BLaER1 (cell line): Measurements from ENCODE around the gene DMKN.

Source experiments
- H3K27ac ChIP-seq: shearing (Covaris generic); formaldehyde crosslinking; 2 replicates; pipeline ENCODE4 v1.8.1; 2022
- H3K27me3 ChIP-seq: shearing (Covaris generic); formaldehyde crosslinking; 2 replicates; pipeline ENCODE4 v1.8.1; 2022
- H3K36me3 ChIP-seq: shearing (Covaris generic); formaldehyde crosslinking; 2 replicates; pipeline ENCODE4 v1.8.1; 2022
- H3K4me1 ChIP-seq: shearing (Covaris generic); formaldehyde crosslinking; 2 replicates; pipeline ENCODE4 v1.8.1; 2022
- H3K4me2 ChIP-seq: shearing (Covaris generic); formaldehyde crosslinking; 2 replicates; pipeline ENCODE4 v1.8.1; 2022
- H3K4me3 ChIP-seq: shearing (Covaris generic); formaldehyde crosslinking; 2 replicates; pipeline ENCODE4 v1.8.1; 2022
- H3K9ac ChIP-seq: shearing (Covaris generic); formaldehyde crosslinking; 2 replicates; pipeline ENCODE4 v1.8.1; 2022
- H3K9me3 ChIP-seq: shearing (Covaris generic); formaldehyde crosslinking; 2 replicates; pipeline ENCODE4 v1.8.1; 2022
- H4K20me1 ChIP-seq: shearing (Covaris generic); formaldehyde crosslinking; 2 replicates; pipeline ENCODE4 v1.8.1; 2022
- Cebpa-rat ChIP-seq: shearing (Covaris generic); IDR thresholded peaks from 2 replicates; pipeline ENCODE4 v1.8.1; 2022

DMKN gene

GRCh38 chr19:35502751-35503150 lies 10.7 kb downstream of the DMKN start:
- H3K9me3 ChIP-seq, result no peaks in the 10 kb centered on the region
- H3K4me2 ChIP-seq, result peak overlapping the region; percentile 82
- no peaks in the 10 kb centered on the region for H4K20me1 ChIP-seq
- peaks cover 30% of the 10 kb centered on the region for H3K4me1 ChIP-seq
- H3K36me3 ChIP-seq, result no peaks in the 10 kb centered on the region
- H3K4me3 ChIP-seq, result no peak overlapping the region
- H3K27ac ChIP-seq, result no peak overlapping the region
- TF ChIP-seq Cebpa-rat, result no peak
- peaks cover 23% of the 10 kb centered on the region for H3K27me3 ChIP-seq
- no peak overlapping the region for H3K9ac ChIP-seq

GRCh38 chr19:35501684-35502083 lies 11.8 kb downstream of the DMKN start:
- Histone ChIP-seq H3K4me1 (peaks cover 30% of the 10 kb centered on the region), H3K27me3 (peaks cover 12% of the 10 kb centered on the region), H3K9ac (no peak overlapping the region), H3K4me2 (peak overlapping the region; percentile 82), H3K36me3 (no peaks in the 10 kb centered on the region), H3K4me3 (no peak overlapping the region), H4K20me1 (no peaks in the 10 kb centered on the region), H3K9me3 (no peaks in the 10 kb centered on the region), H3K27ac (peak overlapping the region; percentile 49; the same call in 1 of the 2 replicates)
- TF ChIP-seq Cebpa-rat, result no peak

- Histone ChIP-seq H3K9me3 (no peaks in the 10 kb centered on the region), H3K4me1 (peaks cover 34% of the 10 kb centered on the region), H3K4me2 (peak overlapping the region; percentile 82), H4K20me1 (no peaks in the 10 kb centered on the region), H3K9ac (no peak overlapping the region), H3K36me3 (no peaks in the 10 kb centered on the region), H3K27ac (no peak overlapping the region), H3K27me3 (peaks cover 3% of the 10 kb centered on the region; the same call in 1 of the 2 replicates), H3K4me3 (no peak overlapping the region)
- TF ChIP-seq Cebpa-rat, result no peak
These were observed 12.8 kb downstream of the DMKN start for GRCh38 chr19:35500611-35501010.

GRCh38 chr19:35498984-35499527 lies 14.4 kb downstream of the DMKN start:
- no peaks in the 10 kb centered on the region for H3K36me3 ChIP-seq
- H4K20me1 ChIP-seq, result no peaks in the 10 kb centered on the region
- no peaks in the 10 kb centered on the region for H3K9me3 ChIP-seq
- no peak overlapping the region for H3K9ac ChIP-seq
- no peak overlapping the region for H3K4me2 ChIP-seq
- no peak for TF ChIP-seq Cebpa-rat
- no peak overlapping the region for H3K27ac ChIP-seq
- peaks cover 44% of the 10 kb centered on the region for H3K4me1 ChIP-seq
- no peak overlapping the region for H3K4me3 ChIP-seq
- no peaks in the 10 kb centered on the region for H3K27me3 ChIP-seq

GRCh38 chr19:35498220-35498619 lies 15.2 kb downstream of the DMKN start:
- no peaks in the 10 kb centered on the region for H4K20me1 ChIP-seq
- H3K4me3 ChIP-seq, result no peak overlapping the region
- H3K27me3 ChIP-seq, result no peaks in the 10 kb centered on the region
- no peaks in the 10 kb centered on the region for H3K36me3 ChIP-seq
- H3K4me1 ChIP-seq, result peaks cover 52% of the 10 kb centered on the region
- H3K9me3 ChIP-seq, result no peaks in the 10 kb centered on the region
- H3K27ac ChIP-seq, result no peak overlapping the region
- no peak for TF ChIP-seq Cebpa-rat
- no peak overlapping the region for H3K4me2 ChIP-seq
- H3K9ac ChIP-seq, result no peak overlapping the region

GRCh38 chr19:35497406-35497805 lies 16.0 kb downstream of the DMKN start:
- Histone ChIP-seq H3K36me3 (no peaks in the 10 kb centered on the region), H3K27me3 (no peaks in the 10 kb centered on the region), H3K4me1 (peaks cover 52% of the 10 kb centered on the region), H3K27ac (no peak overlapping the region), H3K9me3 (no peaks in the 10 kb centered on the region), H4K20me1 (no peaks in the 10 kb centered on the region), H3K4me2 (no peak overlapping the region), H3K4me3 (no peak overlapping the region), H3K9ac (no peak overlapping the region)
- no peak for TF ChIP-seq Cebpa-rat

GRCh38 chr19:35495107-35496064 lies 18.1 kb downstream of the DMKN start:
- Histone ChIP-seq H3K27ac (peak overlapping the region; percentile 16; the same call in 1 of the 2 replicates), H3K9ac (no peak overlapping the region; the same call in 1 of the 2 replicates), H3K9me3 (no peaks in the 10 kb centered on the region), H3K4me3 (no peak overlapping the region), H3K4me1 (peaks cover 32% of the 10 kb centered on the region), H3K27me3 (no peaks in the 10 kb centered on the region), H3K36me3 (no peaks in the 10 kb centered on the region), H3K4me2 (peak overlapping the region; percentile 63), H4K20me1 (no peaks in the 10 kb centered on the region)
- TF ChIP-seq Cebpa-rat, result no peak

- TF ChIP-seq Cebpa-rat, result no peak
- H3K4me1 ChIP-seq, result peaks cover 27% of the 10 kb centered on the region
These were observed 19.5 kb downstream of the DMKN start for GRCh38 chr19:35493971-35494370.

GRCh38 chr19:35491836-35492360 lies 21.6 kb downstream of the DMKN start:
- Histone ChIP-seq H3K9me3 (no peaks in the 10 kb centered on the region), H3K4me2 (no peak overlapping the region), H3K27me3 (no peaks in the 10 kb centered on the region), H4K20me1 (no peaks in the 10 kb centered on the region), H3K4me3 (no peak overlapping the region), H3K4me1 (peaks cover 27% of the 10 kb centered on the region), H3K36me3 (no peaks in the 10 kb centered on the region), H3K9ac (no peak overlapping the region), H3K27ac (no peak overlapping the region)
- TF ChIP-seq Cebpa-rat, result no peak

More at GRCh38 chr19:35493971-35494370, 19.5 kb downstream of the DMKN start:
- H4K20me1 ChIP-seq, result no peaks in the 10 kb centered on the region
- H3K9me3 ChIP-seq, result no peaks in the 10 kb centered on the region
- no peak overlapping the region for H3K9ac ChIP-seq
- 0 out of 2 replicates have a peak overlapping the region, but pooled peaks have one; percentile 9 for H3K4me2 ChIP-seq
- H3K27me3 ChIP-seq, result no peaks in the 10 kb centered on the region
- H3K36me3 ChIP-seq, result no peaks in the 10 kb centered on the region
- no peak overlapping the region for H3K27ac ChIP-seq
- no peak overlapping the region for H3K4me3 ChIP-seq

- Histone ChIP-seq H3K36me3 (no peaks in the 10 kb centered on the region), H3K27ac (no peak within 1 kb of the TSS), H3K4me3 (no peak within 1 kb of the TSS), H3K4me2 (no peak within 1 kb of the TSS), H3K4me1 (peaks cover 23% of the 10 kb centered on the region), H3K9me3 (no peaks in the 10 kb centered on the region), H4K20me1 (no peaks in the 10 kb centered on the region), H3K27me3 (no peaks in the 10 kb centered on the region), H3K9ac (no peak within 1 kb of the TSS)
- TF ChIP-seq Cebpa-rat, result no peak
These were observed 23.1 kb downstream of the DMKN start, which contains the start of gene KRTDAP for GRCh38 chr19:35490364-35490763. TSS of gene KRTDAP (minus strand) at chr19:35490464. CDS start at chr19:35490442, 22 bp downstream.
